Heart left ventricle (tissue), 16 donors: ENCODE results near the gene KLHL5. TPM values are rescaled to one million over a fixed set of nuclear protein-coding genes. Genes with fewer than 3 reads are reported as not detected.
"Not testable (repeated sequence)": the region's sequence is repeated elsewhere in the genome, so short reads cannot be mapped to it uniquely, and the experiment has no call there.

Experiments used
- ATAC-seq, 4 donors: fragments of 200-7000 bp; cut with Tn5 transposase; one replicate each; pipeline ENCODE4 v1.9.1; 2020 to 2022; ENCODE audit warnings: moderate library complexity in 4 of 4, mild to moderate bottlenecking in 3 of 4, moderate number of reproducible peaks in 1 of 4
- DNase-seq, 5 donors: peaks; one replicate each; pipeline ENCODE4 v3.0.0-alpha.2; 2020
- H3K27ac ChIP-seq, 12 donors: fragments of 200-600 bp; sonication (generic) in 4 of 12; one replicate each; pipeline versions ENCODE4 v1.5.0 to v1.8.0; 2016 to 2022; ENCODE audit warnings: mild to moderate bottlenecking in 2 of 12
- H3K27me3 ChIP-seq, 9 donors: fragments of 200-600 bp; sonication (generic) in 2 of 9; one replicate each; pipeline versions ENCODE4 v1.5.1 to v1.8.0; 2016 to 2022; ENCODE audit warnings: mild to moderate bottlenecking in 3 of 9
- H3K36me3 ChIP-seq, 9 donors: fragments of 200-600 bp; sonication (generic) in 2 of 9; one replicate each; pipeline versions ENCODE4 v1.5.0 to v1.8.0; 2018 to 2022; ENCODE audit warnings: mild to moderate bottlenecking in 2 of 9
- H3K4me1 ChIP-seq, 12 donors: fragments of 200-600 bp; sonication (generic) in 4 of 12; one replicate each; pipeline versions ENCODE4 v1.5.0 to v1.8.0; 2016 to 2022; ENCODE audit warnings: mild to moderate bottlenecking in 3 of 12
- H3K4me3 ChIP-seq, 12 donors: fragments of 200-600 bp; sonication (generic) in 4 of 12; one replicate each; pipeline versions ENCODE4 v1.5.0 to v1.8.0; 2017 to 2022; ENCODE audit warnings: mild to moderate bottlenecking in 9 of 12, moderate library complexity in 4 of 12
- H3K9me3 ChIP-seq, 12 donors: fragments of 200-600 bp; sonication (generic) in 4 of 12; one replicate each; pipeline versions ENCODE4 v1.5.0 to v1.8.0; 2016 to 2022; ENCODE audit warnings: mild to moderate bottlenecking in 1 of 12
- CTCF ChIP-seq, 12 donors: fragments of 200-600 bp; sonication (generic) in 4 of 12; IDR thresholded peaks; one replicate each; pipeline versions ENCODE4 v1.5.0 to v1.8.0; 2018 to 2022; ENCODE audit warnings: antibody characterized with exemption in 12 of 12, mild to moderate bottlenecking in 5 of 12
- POLR2A ChIP-seq, 2 donors: fragments of 450-650 bp; IDR thresholded peaks; one replicate each; pipeline ENCODE4 v1.6.1; 2017; ENCODE audit warnings: antibody characterized with exemption in 2 of 2, mild to moderate bottlenecking in 2 of 2, moderate library complexity in 2 of 2
- WGBS, 4 donors: extraction: QIAGEN DNeasy Blood & Tissue Kit in 2 of 4; methylation state at CpG; one replicate each; pipeline versions ENCODE4 v1.1.5 to v1.1.7; 2013 to 2018; 5-methylcytosine and 5-hydroxymethylcytosine counted together
- intact Hi-C, 10 donors: fragments of 100-400 bp; cut with DNase I; formaldehyde crosslinking; loops; one replicate each; pipeline versions ENCODE4 v1.11.1 to v1.14.2; 2022
- polyA plus RNA-seq, 2 donors: library from polyadenylated mRNA; stranded (reverse); fragments of 200-250 nt; gene quantifications; one replicate each; pipeline ENCODE4 v1.2.3, GENCODE V29; 2013
- total RNA-seq, 9 donors: library from RNA; depleted of rRNA in 2 of 9; stranded (reverse); fragments of >200 nt in 2 of 9; fragmentation: NEBNext Ultra II Directional in 3 of 9; extraction: Animal tissue kit (Norgen Biotek cat#: 25700) in 3 of 9; gene quantifications; one replicate each; pipeline versions ENCODE4 v1.1.0 to v1.2.4, GENCODE V29; 2016 to 2023
- donor health status: ischemic (EF 13 %, LVEDD 7.1; RV severe dilation, severe dysfunction).
- donor health status: healthy with polysubstance abuse.
- donor health status: DM: no; HTN: yes; CAD: no.
- donor health status: DM: no; HTN: no; CAD: no.
- donor health status: ischemic (EF 25% LVEDD 6.9; RV normal size, moderate dysfunction).
- donor health status: ischemic (EF 25% LVEDD 5.7; RV mildly dilated, moderate dysfunction).
- donor health status: healthy.
- donor health status: DM: yes; HTN: yes; CAD: no.
- donor health status: ischemic (EF 35%, LVEDD 5.7; RV mildly dilated, moderate dysfunction).
- donor health status: nonischemic (EF 11% LVEDD 7.7; RV severe dilation, severe dysfunction).
- donor health status: DM: yes; HTN: yes; CAD: no.
- donor health status: PGD.
- donor health status: ischemic (EF 29% LVEDD 5.4; RV normal size, mild dysfunction).
- donor health status: nonischemic (EF 23%, LVEDD 6.1; RV moderate dilation, normal function).

KLHL5 gene
- total and polyA plus RNA-seq, 11 donors: 3.3 to 28.5 (median 12.6) TPM

- Histone ChIP-seq H3K36me3 (peaks cover 0 to 24% (median 3%) of the 10 kb centered on the region in 9 donors), H3K4me1 (no peaks in the 10 kb centered on the region), H3K4me3 (no peak overlapping the region), H3K9me3 (peaks cover 0 to 11% (median 0%) of the 10 kb centered on the region in 12 donors), H3K27me3 (no peaks in the 10 kb centered on the region), H3K27ac (no peak overlapping the region)
- ATAC-seq (no peak), DNase-seq (no peak)
- intact Hi-C loops: no loop called here
- WGBS, 4 donors: 87 to 97% (median 92%) methylated on average over 3 of the region's 3 CpGs
- TF ChIP-seq CTCF (IDR thresholded peaks at IDR 0.05) (no peak), POLR2A (IDR thresholded peaks at IDR 0.05) (no peak)
Measured at GRCh38 chr4:39125600-39125985, 63.6 kb downstream of the KLHL5 start.

- ATAC-seq (no peak), DNase-seq (no peak)
- TF ChIP-seq CTCF (IDR thresholded peaks at IDR 0.05) (no peak), POLR2A (IDR thresholded peaks at IDR 0.05) (no peak)
- no peaks in the 10 kb centered on the region for H3K4me1 ChIP-seq
- intact Hi-C loops: no loop called here
- peaks cover 0 to 11% (median 0%) of the 10 kb centered on the region in 12 donors for H3K9me3 ChIP-seq
- H3K4me3 ChIP-seq: no peak overlapping the region
- no peak overlapping the region for H3K27ac ChIP-seq
- 92 to 94% (median 92%) methylated on average over 11 of the region's 11 CpGs for WGBS, 4 donors
- no peaks in the 10 kb centered on the region for H3K27me3 ChIP-seq
- H3K36me3 ChIP-seq: peaks cover 0 to 17% (median 0%) of the 10 kb centered on the region in 9 donors
Measured at GRCh38 chr4:39126256-39127095, 64.4 kb downstream of the KLHL5 start.

- ATAC-seq: no peak
- Histone ChIP-seq H3K4me3 (no peak overlapping the region), H3K27ac (no peak overlapping the region), H3K4me1 (peaks cover 0 to 8% (median 1%) of the 10 kb centered on the region in 12 donors), H3K36me3 (no peaks in the 10 kb centered on the region), H3K9me3 (no peaks in the 10 kb centered on the region), H3K27me3 (no peaks in the 10 kb centered on the region)
- intact Hi-C loops: loop anchor here in 9 of 10 donors (2.0 to 10.0 kb wide), 7 partner anchors 229 to 375 kb away; partner anchors contain the start of gene TLR10 (in 1 of the 9)
- DNase-seq: no peak
- WGBS, 4 donors: 96 to 99% (median 97%) methylated on average over 3 of the region's 3 CpGs
- TF ChIP-seq CTCF (IDR thresholded peaks at IDR 0.05): no peak
- TF ChIP-seq POLR2A (IDR thresholded peaks at IDR 0.05): no peak
Measured at GRCh38 chr4:39133623-39134022, 71.6 kb downstream of the KLHL5 start.

- Histone ChIP-seq H3K4me1 (peaks cover 0 to 8% (median 1%) of the 10 kb centered on the region in 12 donors), H3K27me3 (no peaks in the 10 kb centered on the region), H3K27ac (no peak overlapping the region), H3K4me3 (no peak overlapping the region), H3K36me3 (no peaks in the 10 kb centered on the region), H3K9me3 (no peaks in the 10 kb centered on the region)
- 37 to 47% (median 42%) methylated on average over 2 of the region's 2 CpGs for WGBS, 4 donors
- ATAC-seq: peak in 1 of 4 donors; percentile 23
- no peak for TF ChIP-seq CTCF (IDR thresholded peaks at IDR 0.05)
- no peak for TF ChIP-seq POLR2A (IDR thresholded peaks at IDR 0.05)
- intact Hi-C loops: loop anchor here (1.0 to 10.0 kb wide), 10 partner anchors 230 to 382 kb away; partner anchors contain the start of gene TLR10 (in 1 of the 10)
- no peak for DNase-seq
Measured at GRCh38 chr4:39134683-39135306, 72.8 kb downstream of the KLHL5 start.

- H3K27ac ChIP-seq, H3K27me3 ChIP-seq, H3K4me1 ChIP-seq, H3K4me3 ChIP-seq, ATAC-seq, H3K9me3 ChIP-seq, DNase-seq, H3K36me3 ChIP-seq: not testable (repeated sequence)
- intact Hi-C loops: loop anchor here in 4 of 10 donors (5.0 to 10.0 kb wide), 5 partner anchors 236 to 386 kb away; partner anchors contain the start of gene TLR10 (in 1 of the 4)
- whole genome bisulfite sequencing, 4 donors: 83 to 96% (median 86%) methylated on average over 3 of the region's 3 CpGs
Measured at GRCh38 chr4:39138227-39138626, 76.2 kb downstream of the KLHL5 start.
